ELF-1 (cell line): Measurements from ENCODE around the gene BCAS3.

Experiments used
- DNase-seq: peaks from one replicate; pipeline ENCODE4 v3.0.0-alpha.2; 2016; ENCODE audit warnings: low read depth, low spot score

The BCAS3 gene

DNA sequence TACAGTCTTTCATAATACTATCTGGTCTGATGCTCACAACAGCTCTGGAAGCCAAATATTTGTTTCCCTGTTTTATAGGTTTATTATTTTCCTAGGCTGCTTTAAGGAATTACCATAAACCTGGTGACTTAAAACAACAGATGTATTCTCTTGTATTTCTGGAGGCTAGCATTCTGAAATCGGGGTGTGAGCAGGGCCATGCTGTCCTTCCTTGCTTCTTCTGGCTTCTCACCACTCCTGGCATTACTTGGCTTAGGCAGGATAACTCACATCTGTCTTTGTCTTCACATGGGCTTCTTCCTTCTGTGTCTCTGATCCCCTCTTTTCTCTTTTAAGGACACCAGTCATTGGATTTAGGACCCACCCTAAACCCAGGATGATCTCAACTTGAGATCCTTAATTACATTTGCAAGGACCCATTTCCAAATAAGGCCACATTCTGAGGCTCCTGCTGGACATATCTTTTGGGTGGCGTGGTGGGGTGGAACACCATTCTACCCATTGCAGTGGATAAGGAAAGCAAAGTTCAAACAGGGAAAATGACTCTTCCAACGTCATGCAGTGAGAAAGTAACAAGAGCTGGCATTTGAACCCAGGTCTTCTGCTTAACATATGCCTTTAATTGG lies 682.8 kb downstream of the BCAS3 start:
- no peak for DNase-seq

DNA sequence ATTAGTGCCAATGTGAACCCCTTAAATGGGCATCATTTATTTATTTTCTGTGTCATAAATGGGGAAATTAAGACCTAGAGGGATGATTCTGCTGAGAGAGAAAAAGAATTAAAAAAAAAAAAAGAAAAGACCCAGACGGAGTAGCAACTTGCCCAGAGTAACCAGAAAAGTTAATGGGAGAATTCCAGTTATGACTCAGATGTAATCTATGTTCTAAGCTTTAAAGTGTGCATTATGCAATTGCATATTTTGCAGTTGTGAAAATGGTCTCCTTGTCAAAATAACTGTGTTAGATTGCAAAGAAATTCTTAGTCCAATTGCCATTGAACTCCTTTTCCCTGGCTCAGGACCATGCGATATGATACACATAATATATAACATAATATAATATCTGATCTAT lies 683.4 kb downstream of the BCAS3 start:
- no peak for DNase-seq

DNA sequence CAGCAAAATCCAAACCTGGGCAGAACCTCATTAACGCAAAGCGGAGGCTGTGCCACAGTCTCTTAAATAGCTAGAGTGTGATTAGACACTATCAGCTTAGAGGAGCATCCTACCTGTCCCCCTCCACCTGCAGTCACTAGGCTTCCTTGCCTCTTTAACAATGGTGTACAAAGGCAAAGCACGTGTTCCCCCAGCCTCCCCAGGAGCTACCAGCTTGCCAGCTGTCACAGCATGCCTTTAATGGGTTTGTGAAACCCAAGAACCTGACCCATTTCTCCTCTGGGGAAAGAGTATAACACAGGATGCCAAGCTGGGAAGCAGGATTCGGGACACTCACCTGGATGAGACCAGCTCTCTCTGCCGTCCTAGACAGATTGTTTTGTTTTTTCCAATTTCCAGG lies 684.7 kb downstream of the BCAS3 start:
- no peak for DNase-seq

DNA sequence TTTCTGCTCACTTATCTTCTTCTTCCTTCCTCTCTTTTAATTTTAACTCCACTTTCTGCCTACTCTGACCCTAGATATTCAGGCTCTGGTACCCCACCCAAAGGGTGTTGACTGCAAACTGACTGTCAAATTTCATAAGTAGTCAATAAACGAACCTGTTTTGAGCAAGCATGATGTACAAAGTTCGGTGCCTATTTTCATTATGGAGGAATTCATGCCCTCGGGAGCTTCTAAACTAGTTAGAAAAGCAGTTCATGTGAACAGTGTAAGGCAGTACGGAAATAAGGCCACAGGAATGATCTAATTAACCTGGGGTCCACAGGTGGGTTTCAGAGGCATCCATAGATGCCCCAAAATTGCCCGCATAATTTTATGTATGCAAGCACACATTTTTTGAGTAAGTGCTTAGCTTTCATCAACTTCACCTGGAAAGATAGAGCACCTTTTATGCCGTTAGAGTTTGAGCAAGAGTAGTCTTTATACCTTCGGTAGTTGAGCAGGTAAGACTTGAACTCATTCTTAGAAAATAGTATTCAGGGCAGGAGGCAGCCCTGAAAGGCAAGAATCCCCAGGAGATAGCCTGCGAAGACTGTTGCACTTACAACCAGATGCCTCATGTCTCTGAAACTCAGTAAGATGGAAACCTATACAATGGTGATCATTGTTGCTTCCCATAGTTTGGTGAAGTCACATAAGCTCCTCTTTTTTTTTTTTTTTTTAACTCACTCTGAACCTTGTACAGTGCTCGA lies 685.4 kb downstream of the BCAS3 start:
- no peak for DNase-seq

DNA sequence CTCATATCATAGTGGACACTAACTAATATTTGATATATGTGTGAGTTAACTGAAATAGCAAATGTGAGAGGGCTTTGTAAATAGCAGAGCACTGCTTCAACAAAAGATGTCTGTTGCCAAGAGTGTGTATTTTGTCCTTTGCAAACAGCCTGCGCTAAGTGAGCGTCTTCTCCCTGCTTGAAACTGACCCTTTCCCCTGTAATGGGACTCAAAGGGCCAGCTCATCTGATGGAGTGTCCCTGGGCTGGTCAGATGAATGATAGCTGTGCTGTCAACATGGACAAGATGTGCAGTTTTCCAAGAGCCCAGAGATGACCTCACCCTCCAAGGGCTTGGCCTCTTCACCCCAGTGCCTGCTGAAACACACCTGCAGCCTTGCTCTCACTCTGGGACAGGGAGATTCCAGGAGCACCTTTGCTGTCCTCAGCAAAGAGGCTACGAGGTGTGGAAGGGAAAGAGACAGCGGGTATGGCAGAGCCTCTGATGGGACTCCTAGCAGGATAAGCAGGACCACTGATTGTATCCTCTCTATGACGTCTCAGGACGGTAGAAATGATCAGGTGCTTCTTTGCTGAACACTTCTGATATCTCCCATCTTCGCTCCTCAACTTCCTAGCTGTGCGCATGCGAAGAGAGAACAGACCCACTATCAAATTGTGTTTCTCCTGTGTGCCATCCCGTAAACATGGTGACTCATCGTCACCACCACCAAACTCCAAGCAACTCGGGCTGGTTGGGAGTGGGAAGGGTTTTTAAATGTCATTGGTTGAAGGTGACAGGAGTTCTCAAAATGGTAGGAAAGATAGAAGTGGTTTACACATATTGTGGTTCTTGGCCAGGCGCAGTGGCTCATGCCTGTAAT lies 686.2 kb downstream of the BCAS3 start:
- DNase-seq: no peak

DNA sequence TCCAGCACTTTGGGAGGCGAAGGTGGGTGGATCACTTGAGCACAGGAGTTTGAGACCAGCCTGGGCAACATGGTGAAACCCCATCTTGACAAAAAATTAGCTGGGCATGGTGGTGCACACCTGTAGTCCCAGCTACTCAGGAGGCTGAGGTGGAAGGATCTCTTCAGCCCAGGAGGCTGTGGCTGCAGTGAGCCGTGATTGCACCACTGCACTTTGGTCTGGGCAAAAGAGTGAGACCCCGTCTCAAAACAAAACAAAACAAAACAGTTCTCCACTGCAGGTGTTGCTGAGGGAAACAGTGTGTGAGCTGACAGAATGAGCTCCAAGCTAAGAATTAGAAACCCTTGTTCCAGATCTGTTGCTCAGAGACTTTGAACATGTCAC lies 686.8 kb downstream of the BCAS3 start:
- DNase-seq: no peak

DNA sequence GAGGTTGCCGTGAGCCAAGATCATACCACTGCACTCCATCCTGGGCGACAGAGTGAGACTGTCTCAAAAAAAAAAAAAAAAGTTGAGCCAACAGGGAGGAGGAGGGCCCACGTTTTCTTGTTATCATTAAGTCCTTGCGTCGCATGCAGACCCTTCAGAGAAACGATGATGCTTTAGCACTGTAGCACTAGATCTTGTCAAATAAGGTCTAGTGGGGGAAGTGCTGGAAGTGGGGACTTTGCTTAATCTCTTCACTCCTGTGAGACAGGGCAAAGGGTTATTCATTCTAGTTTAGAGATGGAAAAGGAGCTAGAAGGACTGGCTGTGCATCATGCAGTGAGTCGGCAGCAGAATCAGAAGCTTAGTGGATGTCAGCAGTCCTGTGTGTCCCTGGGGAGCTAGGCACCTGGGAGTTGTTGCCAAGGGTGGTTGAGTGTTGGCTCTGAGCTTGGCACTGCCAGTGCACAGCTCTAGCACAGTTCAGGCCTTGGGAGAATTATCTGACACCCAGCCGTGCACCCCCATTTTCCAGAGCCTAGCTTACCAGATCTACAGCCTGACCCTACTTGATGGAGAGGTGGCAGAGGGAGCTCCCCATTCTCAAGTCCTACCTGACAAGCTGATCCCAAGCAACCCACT lies 688.5 kb downstream of the BCAS3 start:
- DNase-seq: no peak

DNA sequence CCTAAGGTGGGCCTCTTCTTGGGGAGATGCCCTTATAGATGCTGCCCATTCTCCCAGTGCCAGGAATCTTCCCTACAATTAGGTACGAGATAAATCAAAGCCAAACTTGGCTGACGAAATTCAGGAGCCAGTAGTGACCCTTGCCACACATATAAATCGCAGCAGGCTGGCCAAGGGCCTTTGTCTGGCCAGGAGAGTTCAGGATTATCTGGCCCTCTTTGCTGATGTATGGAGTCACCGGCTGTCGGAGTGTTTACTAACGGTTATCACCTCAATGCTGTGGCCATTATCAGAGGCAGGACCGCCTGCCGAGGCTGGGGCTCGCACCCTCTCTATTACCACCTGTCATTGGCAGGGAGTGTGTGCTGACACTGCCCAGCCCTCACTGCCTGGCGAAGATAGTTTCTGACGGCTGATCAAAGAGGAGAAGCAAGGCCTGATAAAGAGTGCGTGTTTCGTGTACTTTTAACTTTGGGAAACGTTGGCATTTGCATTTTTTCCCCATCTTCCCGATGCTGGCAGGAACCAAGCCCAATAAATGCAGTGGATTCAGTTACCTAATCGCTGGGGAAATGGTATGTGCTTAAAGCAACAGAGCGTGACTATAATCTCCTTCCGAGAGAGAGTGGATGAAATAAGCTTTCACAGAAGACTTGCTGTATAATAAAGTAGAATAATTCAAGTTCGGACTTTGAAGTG lies 689.2 kb downstream of the BCAS3 start:
- peak; percentile 59 for DNase-seq

DNA sequence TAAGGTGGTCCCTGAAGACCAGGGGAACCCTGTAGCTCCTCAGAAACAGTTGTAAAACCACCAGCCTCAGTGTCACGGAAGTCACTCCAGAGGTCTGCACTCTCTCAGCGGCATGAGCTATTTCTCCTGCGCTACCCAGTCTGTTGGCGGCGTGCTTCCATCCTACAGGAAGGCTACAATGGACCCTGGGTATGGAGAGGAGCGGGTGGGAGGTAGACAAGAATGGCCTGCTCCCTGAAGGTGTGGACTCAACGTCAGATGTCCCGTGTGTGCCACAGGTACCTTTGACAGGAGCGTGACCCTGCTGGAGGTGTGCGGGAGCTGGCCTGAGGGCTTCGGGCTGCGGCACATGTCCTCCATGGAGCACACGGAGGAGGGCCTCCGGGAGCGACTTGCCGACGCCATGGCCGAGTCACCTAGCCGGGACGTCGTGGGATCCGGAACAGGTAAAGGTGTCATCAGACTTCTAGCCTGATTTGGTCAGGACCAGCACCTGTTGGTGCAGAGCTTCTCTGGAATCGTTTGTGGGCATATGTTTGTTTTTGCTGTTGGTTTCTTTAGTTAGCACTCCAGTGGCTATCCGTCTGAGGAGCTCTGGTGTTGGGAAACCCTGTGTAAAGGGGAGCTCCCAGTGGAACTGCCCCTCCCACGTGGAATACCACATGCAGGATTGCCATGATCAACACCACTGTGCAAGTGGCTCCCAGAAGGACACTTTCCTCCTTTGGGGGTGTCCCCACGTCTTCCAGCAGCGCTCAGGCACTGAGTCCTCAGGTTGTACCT lies 690.6 kb downstream of the BCAS3 start:
- DNase-seq: no peak

DNA sequence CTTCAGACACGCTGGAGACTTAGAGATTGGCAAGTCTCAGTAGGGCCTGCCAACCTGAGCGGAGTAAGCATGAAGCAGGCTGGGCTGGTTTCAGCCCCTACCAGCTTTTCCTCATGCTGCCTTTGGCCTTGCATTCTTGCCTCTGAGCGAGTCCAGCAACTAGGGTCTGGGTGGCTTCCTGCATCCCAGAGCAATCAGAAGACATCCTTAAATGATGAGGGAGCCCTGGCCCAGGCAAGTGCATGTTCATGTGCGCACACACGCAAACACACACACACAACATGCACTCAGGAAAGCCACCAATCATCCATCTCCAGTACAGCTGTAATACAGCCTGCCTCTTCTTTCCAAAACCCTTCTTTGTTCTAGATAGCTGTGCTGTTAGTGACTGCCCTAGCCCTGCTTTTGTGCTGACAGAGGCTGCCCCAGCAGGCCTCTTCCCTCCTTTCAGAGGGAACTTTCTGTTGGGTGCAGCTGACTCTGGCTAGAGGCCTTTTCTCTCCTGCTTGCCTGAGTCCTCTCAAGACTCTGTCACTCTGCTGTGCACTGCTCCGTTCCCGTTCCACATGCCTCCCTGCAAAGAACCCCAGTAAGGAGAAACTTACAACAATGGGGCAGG lies 691.3 kb downstream of the BCAS3 start:
- no peak for DNase-seq

DNA sequence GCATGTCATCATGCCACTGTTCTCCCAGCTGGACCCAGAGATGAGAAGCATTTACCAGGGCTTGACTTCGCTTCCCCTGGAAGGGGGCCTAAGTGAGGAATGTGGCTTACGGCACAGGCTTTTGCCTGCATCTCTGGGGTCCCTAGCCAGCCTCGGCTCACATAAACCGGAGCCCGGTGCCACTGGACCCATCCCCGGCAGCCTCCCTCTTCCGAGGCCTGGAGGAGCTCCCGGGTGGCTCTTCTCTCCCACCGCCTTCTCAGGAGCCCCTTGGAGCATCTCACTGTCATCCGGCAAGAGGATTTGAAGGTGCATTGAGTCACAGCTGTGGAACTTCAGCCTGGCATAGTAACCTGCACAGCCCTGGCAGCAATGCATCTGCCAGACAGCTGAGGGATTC lies 692.1 kb downstream of the BCAS3 start:
- DNase-seq: no peak

DNA sequence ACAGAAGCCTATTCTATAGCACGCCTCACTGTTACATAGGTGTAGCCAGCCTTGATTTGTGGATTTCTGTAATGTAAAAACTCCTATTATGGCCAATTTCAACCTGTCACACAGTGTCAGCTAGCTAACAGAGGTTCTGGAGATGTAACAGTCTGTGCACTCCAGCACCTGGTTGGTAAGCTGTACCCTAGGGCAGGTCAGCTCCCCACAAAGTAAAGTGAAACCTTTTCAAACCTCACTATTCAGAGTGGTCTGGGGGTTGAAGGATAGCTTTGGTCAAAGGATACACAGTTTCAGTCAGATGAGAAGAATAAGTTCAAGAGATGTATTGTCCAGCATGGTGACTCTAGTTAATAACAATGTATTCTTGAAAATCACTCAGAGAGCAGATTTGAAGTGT lies 693.5 kb downstream of the BCAS3 start:
- DNase-seq: no peak

DNA sequence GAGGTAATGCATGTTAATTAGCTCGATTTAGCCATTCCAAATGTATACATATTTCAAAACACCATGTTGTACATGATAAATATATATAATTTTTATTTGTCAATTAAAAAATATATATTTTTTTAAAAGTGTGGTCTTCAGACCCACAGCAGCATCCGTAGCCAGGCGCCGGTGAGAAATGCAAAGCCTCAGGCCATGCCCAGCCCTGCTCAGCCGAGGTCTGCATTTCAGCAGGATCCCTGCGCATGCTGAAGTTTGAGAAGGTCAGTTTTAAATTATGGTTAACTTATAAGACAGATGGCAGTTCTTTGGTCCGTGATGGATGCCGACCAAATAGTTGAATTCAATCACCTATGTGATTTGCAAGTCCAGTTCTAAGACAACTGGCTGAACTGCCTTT lies 694.0 kb downstream of the BCAS3 start:
- no peak for DNase-seq

DNA sequence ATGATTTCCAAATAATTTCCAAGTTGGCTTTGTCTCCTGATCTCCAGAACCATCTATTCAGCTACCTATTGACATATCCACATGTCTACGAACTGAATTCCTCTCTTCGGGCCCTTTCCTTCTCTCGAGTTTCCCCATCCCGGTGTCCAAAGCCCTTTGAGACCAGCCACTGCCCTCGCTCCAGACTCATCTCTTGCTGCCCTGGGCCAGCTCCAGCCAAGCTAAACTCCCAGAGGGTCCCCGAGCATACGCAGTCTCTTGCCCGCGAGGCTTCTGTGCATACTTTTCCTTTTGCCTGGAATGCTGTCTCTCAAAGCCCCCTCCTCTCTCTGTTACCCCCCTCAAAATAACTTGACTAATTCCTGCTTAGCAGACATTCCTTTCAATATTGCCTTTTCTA lies 694.8 kb downstream of the BCAS3 start:
- DNase-seq: no peak

DNA sequence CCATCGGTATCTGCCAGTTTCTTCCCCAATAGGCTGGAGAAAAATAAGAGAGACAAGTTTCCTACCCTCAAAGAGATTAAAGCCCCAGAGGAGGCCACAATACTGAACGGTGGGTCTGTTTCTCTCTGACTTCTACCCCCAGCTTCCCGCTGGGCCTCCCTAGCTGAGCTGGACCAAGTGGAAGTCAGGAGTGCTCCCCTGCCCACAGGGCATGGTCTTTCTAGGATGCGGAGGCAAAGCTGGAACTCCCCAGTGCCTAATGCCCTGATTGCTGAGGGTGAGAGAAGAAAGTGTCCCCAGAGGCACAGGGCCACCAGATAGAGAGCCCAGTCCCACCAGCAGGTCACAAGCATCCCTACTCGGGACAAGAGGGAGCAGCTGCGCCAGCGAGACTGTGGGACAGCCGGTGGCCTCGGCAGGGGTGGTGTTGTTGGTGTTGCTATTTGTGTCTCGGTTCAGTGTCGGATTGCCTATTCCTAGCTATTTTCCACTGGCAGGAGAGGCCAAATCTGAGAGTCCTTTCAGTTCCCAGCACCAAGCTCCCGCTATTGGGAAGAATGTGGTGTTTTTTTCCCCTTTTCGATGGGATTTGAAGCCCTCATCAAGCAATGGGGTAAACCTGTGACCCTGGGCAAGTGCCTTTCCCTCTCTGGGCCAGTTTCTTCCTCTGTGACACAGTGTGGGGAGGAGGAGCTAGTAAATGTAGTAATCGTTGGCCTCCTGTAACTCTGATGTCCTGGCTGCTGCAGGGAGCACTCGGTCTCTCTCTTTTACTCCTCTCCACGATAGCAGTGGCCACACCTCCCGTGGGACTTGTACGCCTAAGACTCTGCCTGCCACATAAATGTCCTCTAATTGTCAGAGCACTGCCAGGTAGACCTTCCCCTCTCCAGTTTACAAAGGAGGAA lies 699.5 kb downstream of the BCAS3 start:
- DNase-seq: no peak

DNA sequence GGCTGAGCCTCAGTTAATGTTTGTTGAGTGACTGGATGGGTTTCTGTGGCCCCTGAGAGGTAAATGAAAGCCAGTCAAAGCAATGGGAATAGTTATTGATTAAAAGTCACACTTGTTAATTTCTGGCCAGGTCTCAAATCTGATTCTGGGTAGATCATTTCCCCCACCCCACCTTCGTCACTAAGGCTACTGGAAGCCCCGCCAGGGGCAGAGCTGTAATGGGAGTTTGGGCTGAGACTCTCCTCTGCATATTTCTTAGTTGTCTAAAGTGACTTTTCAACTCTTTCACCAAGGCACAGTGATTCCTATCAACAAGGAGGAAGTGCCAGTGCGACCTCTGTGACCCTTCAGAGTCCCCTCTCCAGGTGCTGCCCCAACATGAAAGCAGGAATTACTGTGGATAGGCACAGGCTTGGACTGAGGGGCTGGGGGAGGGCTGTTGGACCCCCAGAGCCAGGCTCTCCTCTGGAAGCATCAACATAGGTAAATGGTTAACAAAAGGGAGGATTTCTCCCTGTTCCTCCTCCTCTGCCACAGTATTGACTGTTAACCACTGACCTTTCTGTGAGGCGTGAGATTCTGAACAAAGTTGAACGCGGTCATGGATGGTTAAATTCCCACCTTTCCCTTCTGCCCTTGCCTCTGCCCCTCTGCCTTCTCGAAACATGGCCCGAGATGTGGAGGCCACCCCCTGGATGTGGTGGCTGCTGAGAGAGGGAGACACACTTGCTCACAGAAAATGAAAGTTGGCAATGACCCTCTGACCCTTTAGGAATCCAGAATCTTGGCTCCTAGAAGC lies 701.2 kb downstream of the BCAS3 start:
- no peak for DNase-seq

DNA sequence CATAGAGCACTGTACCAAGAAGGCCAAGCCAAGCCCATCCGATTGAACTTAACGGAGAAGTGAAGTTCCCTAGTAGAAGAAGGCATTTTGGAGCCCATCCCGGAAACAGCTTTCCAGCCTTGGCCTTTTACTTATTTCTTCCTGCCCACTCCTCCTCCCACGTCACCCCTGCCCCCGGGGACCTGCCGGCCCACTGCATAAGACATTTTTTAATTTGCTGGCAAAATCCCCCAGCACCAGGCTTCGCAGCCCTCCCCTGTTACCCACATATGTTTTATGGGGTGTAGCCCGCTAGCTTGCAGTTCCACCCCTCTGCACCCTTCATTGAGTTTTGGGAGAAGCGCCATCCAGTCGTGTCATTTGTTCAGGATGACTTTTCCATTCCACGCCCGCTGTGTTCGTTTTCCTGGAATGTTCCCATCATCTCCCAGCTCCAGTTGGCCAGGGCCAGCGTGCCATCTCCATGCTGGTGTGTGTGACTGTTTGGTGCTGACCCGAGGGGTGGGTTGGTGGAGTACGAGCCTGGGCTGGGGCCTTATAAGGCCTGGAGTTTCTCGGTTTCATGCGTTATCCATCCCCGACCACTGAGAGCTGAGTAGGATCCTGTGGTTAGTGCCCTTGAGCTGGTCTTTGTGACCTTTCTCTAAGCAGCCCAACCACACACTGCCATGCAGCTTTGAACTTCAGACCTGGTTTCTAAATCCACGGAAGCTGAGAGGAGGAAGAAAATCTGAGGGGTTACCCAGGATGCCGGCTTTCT lies 702.0 kb downstream of the BCAS3 start:
- DNase-seq: no peak
